ENCODE data around the gene ID1. TPM values are rescaled to one million over a fixed set of nuclear protein-coding genes. Genes with fewer than 3 reads are reported as not detected.

The ID1 gene
- total and polyA plus RNA-seq, 2 of the 13 experiments (the other 11 are each of a cell fraction or from before 2014, with no cell fraction given) = 320 to 419 TPM

GRCh38 chr20:31605031-31605901 lies at the start of gene ID1 (continued):
- TF ChIP-seq BRD4 (CRISPR knock-in tag; IDR thresholded peaks at IDR 0.05) (peak; percentile 80), DMAP1 (CRISPR knock-in tag; IDR thresholded peaks at IDR 0.05) (0 out of 2 replicates have a peak, but pooled peaks have one; percentile 44), NFKB2 (CRISPR knock-in tag; IDR thresholded peaks at IDR 0.05; ENCODE audit: borderline replicate concordance) (peak; percentile 98), NFIB (CRISPR knock-in tag; IDR thresholded peaks at IDR 0.05; ENCODE audit: borderline replicate concordance) (no peak), PAF1 (CRISPR knock-in tag; IDR thresholded peaks at IDR 0.05) (peak; percentile 97), ZNF687 (CRISPR knock-in tag; IDR thresholded peaks at IDR 0.05) (peak; percentile 93), ZNF7 (CRISPR knock-in tag; IDR thresholded peaks at IDR 0.05) (peak; percentile 53), RNF2 (conservative IDR thresholded peaks at IDR 0.05; ENCODE audit: low read depth) (peak; percentile 79; the same call in 1 of the 2 replicates), ZNF737 (CRISPR knock-in tag; IDR thresholded peaks at IDR 0.05; ENCODE audit: borderline replicate concordance) (0 out of 2 replicates have a peak, but pooled peaks have one; percentile 18), RBAK (CRISPR knock-in tag; IDR thresholded peaks at IDR 0.05) (no peak), NRL (CRISPR knock-in tag; IDR thresholded peaks at IDR 0.05; ENCODE audit: borderline replicate concordance) (peak; percentile 92), NFRKB (IDR thresholded peaks at IDR 0.05) (no peak), ERF (CRISPR knock-in tag; IDR thresholded peaks at IDR 0.05) (peak; percentile 97), SP1 (IDR thresholded peaks at IDR 0.05) (peak; percentile 93), SP1 (CRISPR knock-in tag; IDR thresholded peaks at IDR 0.05) (peak; percentile 99), ZNF605 (CRISPR knock-in tag; IDR thresholded peaks at IDR 0.05) (peak; percentile 85; the same call in 1 of the 2 replicates), SIX1 (CRISPR knock-in tag; IDR thresholded peaks at IDR 0.05; ENCODE audit: borderline replicate concordance) (peak; percentile 44), ETV6 (CRISPR knock-in tag; conservative IDR thresholded peaks at IDR 0.05) (peak; percentile 49), ZNF709 (CRISPR knock-in tag; IDR thresholded peaks at IDR 0.05) (peak; percentile 99), SAP130 (CRISPR knock-in tag; IDR thresholded peaks at IDR 0.05; ENCODE audit: low read depth) (peak; percentile 99), ZNF567 (CRISPR knock-in tag; IDR thresholded peaks at IDR 0.05; ENCODE audit: borderline replicate concordance) (peak; percentile 98)
- TF ChIP-seq, protein P1, sequence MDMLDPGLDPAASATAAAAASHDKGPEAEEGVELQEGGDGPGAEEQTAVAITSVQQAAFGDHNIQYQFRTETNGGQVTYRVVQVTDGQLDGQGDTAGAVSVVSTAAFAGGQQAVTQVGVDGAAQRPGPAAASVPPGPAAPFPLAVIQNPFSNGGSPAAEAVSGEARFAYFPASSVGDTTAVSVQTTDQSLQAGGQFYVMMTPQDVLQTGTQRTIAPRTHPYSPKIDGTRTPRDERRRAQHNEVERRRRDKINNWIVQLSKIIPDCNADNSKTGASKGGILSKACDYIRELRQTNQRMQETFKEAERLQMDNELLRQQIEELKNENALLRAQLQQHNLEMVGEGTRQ (IDR thresholded peaks at IDR 0.05; ENCODE audit: low read depth, low read length) = peak; percentile 14; the same call in 1 of the 2 replicates
- TF ChIP-seq, protein P1 (CRISPR knock-in tag; IDR thresholded peaks at IDR 0.05; ENCODE audit: borderline replicate concordance) = no peak
- TF ChIP-seq, protein P2, sequence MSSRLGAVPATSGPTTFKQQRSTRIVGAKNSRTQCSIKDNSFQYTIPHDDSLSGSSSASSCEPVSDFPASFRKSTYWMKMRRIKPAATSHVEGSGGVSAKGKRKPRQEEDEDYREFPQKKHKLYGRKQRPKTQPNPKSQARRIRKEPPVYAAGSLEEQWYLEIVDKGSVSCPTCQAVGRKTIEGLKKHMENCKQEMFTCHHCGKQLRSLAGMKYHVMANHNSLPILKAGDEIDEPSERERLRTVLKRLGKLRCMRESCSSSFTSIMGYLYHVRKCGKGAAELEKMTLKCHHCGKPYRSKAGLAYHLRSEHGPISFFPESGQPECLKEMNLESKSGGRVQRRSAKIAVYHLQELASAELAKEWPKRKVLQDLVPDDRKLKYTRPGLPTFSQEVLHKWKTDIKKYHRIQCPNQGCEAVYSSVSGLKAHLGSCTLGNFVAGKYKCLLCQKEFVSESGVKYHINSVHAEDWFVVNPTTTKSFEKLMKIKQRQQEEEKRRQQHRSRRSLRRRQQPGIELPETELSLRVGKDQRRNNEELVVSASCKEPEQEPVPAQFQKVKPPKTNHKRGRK (CRISPR knock-in tag; IDR thresholded peaks at IDR 0.05) = peak; percentile 84; the same call in 1 of the 2 replicates

Measured in HepG2 (cell line).